Lung (tissue), 12 donors: Measurements from ENCODE around the gene TIE1. TPM values are rescaled to one million over a fixed set of nuclear protein-coding genes. Genes with fewer than 3 reads are reported as not detected.

Source experiments
- ATAC-seq: fragments of 200-7000 bp; cut with Tn5 transposase; one replicate; pipeline ENCODE4 v1.9.1; 2020; ENCODE audit warnings: moderate number of reproducible peaks; ENCODE audit not compliant: insufficient read depth, low FRiP score
- DNase-seq, 3 donors: peaks; one replicate each; pipeline ENCODE4 v3.0.0-alpha.2; 2013 to 2017
- H3K27ac ChIP-seq, 2 donors: one replicate each; pipeline ENCODE4 v1.5.1; 2013; ENCODE audit warnings: mild to moderate bottlenecking in 2 of 2, moderate library complexity in 2 of 2, control low read depth in 1 of 2, inconsistent platforms in 1 of 2, low read depth in 1 of 2, low read length in 1 of 2
- H3K27me3 ChIP-seq, 3 donors: one replicate each; pipeline ENCODE4 v1.5.1; 2013; ENCODE audit warnings: low read length in 2 of 3; ENCODE audit not compliant: control insufficient read depth in 3 of 3, insufficient read depth in 3 of 3
- H3K36me3 ChIP-seq, 4 donors: one replicate each; pipeline ENCODE4 v1.5.1; 2013; ENCODE audit warnings: low read length in 4 of 4, mild to moderate bottlenecking in 1 of 4, moderate library complexity in 1 of 4; ENCODE audit not compliant: control insufficient read depth in 4 of 4, insufficient read depth in 4 of 4
- H3K4me1 ChIP-seq, 5 donors: one replicate each; pipeline ENCODE4 v1.5.1; 2013; ENCODE audit warnings: low read length in 5 of 5, mild to moderate bottlenecking in 2 of 5, moderate library complexity in 1 of 5; ENCODE audit not compliant: control insufficient read depth in 5 of 5, insufficient read depth in 5 of 5
- H3K4me3 ChIP-seq: one replicate; pipeline ENCODE4 v1.5.1; 2013; ENCODE audit warnings: mild to moderate bottlenecking, control low read depth, moderate library complexity
- H3K9ac ChIP-seq, 2 donors: one replicate each; pipeline ENCODE4 v1.5.1; 2013; ENCODE audit warnings: low read length in 2 of 2, control low read depth in 1 of 2; ENCODE audit not compliant: insufficient read depth in 1 of 2
- H3K9me3 ChIP-seq, 4 donors: one replicate each; pipeline ENCODE4 v1.5.1; 2013; ENCODE audit warnings: low read length in 3 of 4, mild to moderate bottlenecking in 1 of 4, moderate library complexity in 1 of 4; ENCODE audit not compliant: control insufficient read depth in 4 of 4, insufficient read depth in 3 of 4
- CTCF ChIP-seq: IDR thresholded peaks from 2 replicates; pipeline ENCODE4 v1.5.1; 2012; ENCODE audit warnings: mild to moderate bottlenecking; ENCODE audit errors: control extremely low read depth, extremely low read depth
- WGBS, 2 donors: extraction: QIAGEN DNeasy Blood & Tissue Kit; methylation state at CpG; one replicate each; pipeline ENCODE4 v1.1.7; 2013; 5-methylcytosine and 5-hydroxymethylcytosine counted together
- polyA plus RNA-seq, 2 donors: library from polyadenylated mRNA; stranded (reverse); fragments of 200-250 nt; gene quantifications; one replicate each; pipeline ENCODE4 v1.2.1, GENCODE V29; 2013
- total RNA-seq, 2 donors: library from RNA; depleted of rRNA in 1 of 2; stranded (reverse); fragments of >200 nt in 1 of 2; gene quantifications; one replicate each; pipeline ENCODE4 v1.2.1, GENCODE V29; 2014 to 2021
- donor health status: control.
- donor health status: control.
- donor health status: Bipolar disorder and iron deficiency.
- donor health status: healthy.
- donor health status: DM: yes; HTN: yes; CAD: no.

Gene TIE1
- total and polyA plus RNA-seq, 4 donors = 20.5 to 133 (median 42.1) TPM

GRCh38 chr1:43306688-43307457 is 6.1 kb downstream of the TIE1 start:
- H3K27ac ChIP-seq = peak overlapping the region in 1 of 2 donors; percentile 4
- ATAC-seq = no peak
- no peak for DNase-seq

GRCh38 chr1:43307458-43308158 is 6.8 kb downstream of the TIE1 start:
- peak overlapping the region in 1 of 2 donors; percentile 1 for H3K27ac ChIP-seq
- H3K4me1 ChIP-seq = peaks cover 2 to 32% (median 18%) of the 10 kb centered on the region in 5 donors
- TF ChIP-seq CTCF = no peak
- H3K9me3 ChIP-seq = no peaks in the 10 kb centered on the region
- ATAC-seq (no peak), DNase-seq (no peak)
- H3K4me3 ChIP-seq = no peak overlapping the region
- no peaks in the 10 kb centered on the region for H3K27me3 ChIP-seq
- H3K9ac ChIP-seq = no peak overlapping the region
- 90 to 93% methylated on average over 9 of the region's 9 CpGs for WGBS, 2 donors
- H3K36me3 ChIP-seq = peaks cover 0 to 15% (median 0%) of the 10 kb centered on the region in 4 donors

More at GRCh38 chr1:43306688-43307457, 6.1 kb downstream of the TIE1 start:
- H3K4me1 ChIP-seq = peaks cover 3 to 32% (median 18%) of the 10 kb centered on the region in 5 donors
- H3K9me3 ChIP-seq = no peaks in the 10 kb centered on the region
- H3K36me3 ChIP-seq = peaks cover 0 to 14% (median 0%) of the 10 kb centered on the region in 4 donors
- H3K9ac ChIP-seq = no peak overlapping the region
- no peaks in the 10 kb centered on the region for H3K27me3 ChIP-seq
- no peak overlapping the region for H3K4me3 ChIP-seq
- no peak for TF ChIP-seq CTCF
- WGBS, 2 donors = 81 to 87% methylated on average over 17 of the region's 17 CpGs

GRCh38 chr1:43308635-43309404 is 8.0 kb downstream of the TIE1 start:
- H3K4me3 ChIP-seq = no peak overlapping the region
- ATAC-seq (no peak), DNase-seq (no peak)
- H3K4me1 ChIP-seq = peaks cover 0 to 26% (median 10%) of the 10 kb centered on the region in 5 donors
- peaks cover 0 to 19% (median 0%) of the 10 kb centered on the region in 4 donors for H3K36me3 ChIP-seq
- 90 to 95% methylated on average over 20 of the region's 20 CpGs for WGBS, 2 donors
- H3K27me3 ChIP-seq = no peaks in the 10 kb centered on the region
- peak overlapping the region in 1 of 2 donors; percentile 37 for H3K27ac ChIP-seq
- no peak overlapping the region for H3K9ac ChIP-seq
- no peak for TF ChIP-seq CTCF
- H3K9me3 ChIP-seq = no peaks in the 10 kb centered on the region
